ENCODE measurements around the gene C11orf58.

DNA sequence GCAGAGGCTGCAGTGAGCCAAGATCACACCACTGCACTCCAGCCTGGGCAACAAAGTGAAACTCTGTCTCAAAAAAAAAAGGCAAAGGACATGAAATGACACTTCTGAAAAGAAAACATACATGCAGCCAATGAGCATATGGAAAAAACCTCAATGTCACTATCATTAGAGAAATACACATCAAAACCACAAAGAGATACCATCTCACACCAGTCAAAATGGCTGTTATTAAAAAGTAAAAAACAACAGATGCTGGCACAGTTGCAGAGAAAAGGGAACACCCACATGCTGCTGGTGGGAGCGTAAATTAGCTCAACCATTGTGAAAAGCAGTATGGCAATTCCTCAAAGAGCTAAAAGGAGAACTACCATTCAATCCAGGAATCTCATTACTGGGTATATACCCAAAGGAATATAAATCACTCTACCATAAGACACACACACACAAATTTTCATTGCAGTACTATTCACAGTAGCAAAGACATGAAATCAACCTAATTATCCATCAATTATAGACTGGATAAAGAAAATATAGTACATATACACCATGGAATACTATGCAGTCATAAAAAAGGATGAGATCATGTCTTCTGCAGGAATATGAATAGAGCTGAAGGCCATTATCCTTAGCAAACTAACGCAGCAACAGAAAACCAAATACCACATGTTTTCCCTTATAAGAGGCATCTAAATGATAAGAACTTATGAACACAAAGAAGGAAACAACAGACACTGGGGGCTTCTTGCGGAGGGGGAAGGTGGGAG is 15.7 kb upstream of the C11orf58 start:
- TF ChIP-seq, protein P1, sequence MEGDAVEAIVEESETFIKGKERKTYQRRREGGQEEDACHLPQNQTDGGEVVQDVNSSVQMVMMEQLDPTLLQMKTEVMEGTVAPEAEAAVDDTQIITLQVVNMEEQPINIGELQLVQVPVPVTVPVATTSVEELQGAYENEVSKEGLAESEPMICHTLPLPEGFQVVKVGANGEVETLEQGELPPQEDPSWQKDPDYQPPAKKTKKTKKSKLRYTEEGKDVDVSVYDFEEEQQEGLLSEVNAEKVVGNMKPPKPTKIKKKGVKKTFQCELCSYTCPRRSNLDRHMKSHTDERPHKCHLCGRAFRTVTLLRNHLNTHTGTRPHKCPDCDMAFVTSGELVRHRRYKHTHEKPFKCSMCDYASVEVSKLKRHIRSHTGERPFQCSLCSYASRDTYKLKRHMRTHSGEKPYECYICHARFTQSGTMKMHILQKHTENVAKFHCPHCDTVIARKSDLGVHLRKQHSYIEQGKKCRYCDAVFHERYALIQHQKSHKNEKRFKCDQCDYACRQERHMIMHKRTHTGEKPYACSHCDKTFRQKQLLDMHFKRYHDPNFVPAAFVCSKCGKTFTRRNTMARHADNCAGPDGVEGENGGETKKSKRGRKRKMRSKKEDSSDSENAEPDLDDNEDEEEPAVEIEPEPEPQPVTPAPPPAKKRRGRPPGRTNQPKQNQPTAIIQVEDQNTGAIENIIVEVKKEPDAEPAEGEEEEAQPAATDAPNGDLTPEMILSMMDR (conservative IDR thresholded peaks at IDR 0.05; ENCODE audit: low read depth in 2 of 2) = no peak
- TF ChIP-seq NANOG (IDR thresholded peaks at IDR 0.05; ENCODE audit: borderline replicate concordance) (no peak), EZH2 (IDR thresholded peaks at IDR 0.05; ENCODE audit: low read depth, unreplicated experiment) (no peak), POLR2AphosphoS5 (IDR thresholded peaks at IDR 0.05; ENCODE audit: low read depth) (no peak), EZH2phosphoT487 (IDR thresholded peaks at IDR 0.05; ENCODE audit: unreplicated experiment) (no peak), REST (IDR thresholded peaks at IDR 0.05; ENCODE audit: unreplicated experiment) (no peak), JUNB (IDR thresholded peaks at IDR 0.05; ENCODE audit: unreplicated experiment) (no peak), CREB1 (CRISPR knock-in tag; IDR thresholded peaks at IDR 0.05; ENCODE audit: low read depth) (no peak), ZNF114 (CRISPR knock-in tag; IDR thresholded peaks at IDR 0.05) (no peak), ZNF331 (CRISPR knock-in tag; IDR thresholded peaks at IDR 0.05; ENCODE audit: low read depth) (no peak)

Data from GM23338 (cell line).